Measurements from ENCODE around the gene CLCN5.

GRCh38 chrX:49892542-49892941 lies 29.9 kb upstream of the CLCN5 start:
- no peak for TF ChIP-seq CTCF (IDR thresholded peaks at IDR 0.05)
- no peak for TF ChIP-seq POLR2A (IDR thresholded peaks at IDR 0.05)
- TF ChIP-seq POLR2AphosphoS5 (IDR thresholded peaks at IDR 0.05), result no peak

Measured in prostate gland (tissue), 2 donors.